ENCODE measurements around the gene THTPA. TPM values are rescaled to one million over a fixed set of nuclear protein-coding genes. Genes with fewer than 3 reads are reported as not detected.

The THTPA gene
- total and polyA plus RNA-seq, 2 of the 13 experiments (the other 11 are each of a cell fraction or from before 2014, with no cell fraction given) = 7.4 to 8.7 TPM

DNA sequence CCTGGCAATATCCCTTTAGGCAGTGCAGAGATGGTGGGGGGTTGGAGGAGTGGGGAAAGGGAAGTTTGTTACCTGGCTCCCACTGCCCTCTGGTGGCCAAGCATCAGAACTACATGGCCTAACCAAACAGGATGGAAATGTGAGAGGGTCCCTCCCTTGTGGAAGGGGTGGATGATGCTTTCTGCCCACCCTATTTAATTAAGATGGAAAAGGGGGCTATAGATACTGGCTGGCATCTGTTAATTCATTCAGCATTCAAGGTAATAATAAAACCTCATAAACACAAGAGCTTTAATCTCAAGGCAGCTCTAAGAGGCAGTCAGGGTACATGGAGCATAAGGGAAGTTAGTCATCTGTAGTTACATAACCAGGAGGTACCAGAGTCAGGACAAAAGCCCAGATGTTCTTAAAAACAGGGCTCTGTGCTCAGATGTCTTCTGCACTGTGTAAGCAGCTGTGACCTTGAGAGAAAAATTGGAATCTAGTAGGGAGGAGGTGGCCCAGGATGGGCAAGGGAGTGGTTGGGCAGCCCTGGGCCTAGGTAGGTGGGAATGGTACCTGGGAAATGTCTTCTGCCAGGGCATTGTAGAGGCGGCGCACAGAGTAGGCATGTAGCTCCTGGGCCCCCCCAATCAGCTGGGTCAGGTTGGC, 6.9 kb downstream of the THTPA start (continued):
- TF ChIP-seq PRDM4 (CRISPR knock-in tag; IDR thresholded peaks at IDR 0.05; ENCODE audit: borderline replicate concordance) (no peak), CHCHD3 (CRISPR knock-in tag; IDR thresholded peaks at IDR 0.05) (0 out of 2 replicates have a peak, but pooled peaks have one; percentile 42), ZFP90 (CRISPR knock-in tag; IDR thresholded peaks at IDR 0.05; ENCODE audit: borderline replicate concordance) (no peak), ZNF580 (CRISPR knock-in tag; IDR thresholded peaks at IDR 0.05; ENCODE audit: borderline replicate concordance, low read depth) (0 out of 2 replicates have a peak, but pooled peaks have one; percentile 64), POGK (CRISPR knock-in tag; conservative IDR thresholded peaks at IDR 0.05) (0 out of 2 replicates have a peak, but pooled peaks have one; percentile 15), ZNF350 (CRISPR knock-in tag; IDR thresholded peaks at IDR 0.05; ENCODE audit: borderline replicate concordance, low read depth) (peak; percentile 70), SP2 (CRISPR knock-in tag; IDR thresholded peaks at IDR 0.05) (no peak), SNRNP70 (IDR thresholded peaks at IDR 0.05; ENCODE audit: low read depth, low read length) (no peak), AFF4 (CRISPR knock-in tag; IDR thresholded peaks at IDR 0.05) (no peak), THAP11 (CRISPR knock-in tag; IDR thresholded peaks at IDR 0.05) (peak; percentile 69), ZNF230 (CRISPR knock-in tag; IDR thresholded peaks at IDR 0.05) (peak; percentile 82; the same call in 1 of the 2 replicates), SMC3 (IDR thresholded peaks at IDR 0.05; ENCODE audit: low read length) (peak; percentile 97), NR2C2 (CRISPR knock-in tag; IDR thresholded peaks at IDR 0.05; ENCODE audit: borderline replicate concordance) (no peak)
- TF ChIP-seq, protein P1, sequence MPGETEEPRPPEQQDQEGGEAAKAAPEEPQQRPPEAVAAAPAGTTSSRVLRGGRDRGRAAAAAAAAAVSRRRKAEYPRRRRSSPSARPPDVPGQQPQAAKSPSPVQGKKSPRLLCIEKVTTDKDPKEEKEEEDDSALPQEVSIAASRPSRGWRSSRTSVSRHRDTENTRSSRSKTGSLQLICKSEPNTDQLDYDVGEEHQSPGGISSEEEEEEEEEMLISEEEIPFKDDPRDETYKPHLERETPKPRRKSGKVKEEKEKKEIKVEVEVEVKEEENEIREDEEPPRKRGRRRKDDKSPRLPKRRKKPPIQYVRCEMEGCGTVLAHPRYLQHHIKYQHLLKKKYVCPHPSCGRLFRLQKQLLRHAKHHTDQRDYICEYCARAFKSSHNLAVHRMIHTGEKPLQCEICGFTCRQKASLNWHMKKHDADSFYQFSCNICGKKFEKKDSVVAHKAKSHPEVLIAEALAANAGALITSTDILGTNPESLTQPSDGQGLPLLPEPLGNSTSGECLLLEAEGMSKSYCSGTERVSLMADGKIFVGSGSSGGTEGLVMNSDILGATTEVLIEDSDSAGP (CRISPR knock-in tag; IDR thresholded peaks at IDR 0.05; ENCODE audit: borderline replicate concordance) = peak; percentile 25; the same call in 1 of the 2 replicates
- TF ChIP-seq, protein P2, sequence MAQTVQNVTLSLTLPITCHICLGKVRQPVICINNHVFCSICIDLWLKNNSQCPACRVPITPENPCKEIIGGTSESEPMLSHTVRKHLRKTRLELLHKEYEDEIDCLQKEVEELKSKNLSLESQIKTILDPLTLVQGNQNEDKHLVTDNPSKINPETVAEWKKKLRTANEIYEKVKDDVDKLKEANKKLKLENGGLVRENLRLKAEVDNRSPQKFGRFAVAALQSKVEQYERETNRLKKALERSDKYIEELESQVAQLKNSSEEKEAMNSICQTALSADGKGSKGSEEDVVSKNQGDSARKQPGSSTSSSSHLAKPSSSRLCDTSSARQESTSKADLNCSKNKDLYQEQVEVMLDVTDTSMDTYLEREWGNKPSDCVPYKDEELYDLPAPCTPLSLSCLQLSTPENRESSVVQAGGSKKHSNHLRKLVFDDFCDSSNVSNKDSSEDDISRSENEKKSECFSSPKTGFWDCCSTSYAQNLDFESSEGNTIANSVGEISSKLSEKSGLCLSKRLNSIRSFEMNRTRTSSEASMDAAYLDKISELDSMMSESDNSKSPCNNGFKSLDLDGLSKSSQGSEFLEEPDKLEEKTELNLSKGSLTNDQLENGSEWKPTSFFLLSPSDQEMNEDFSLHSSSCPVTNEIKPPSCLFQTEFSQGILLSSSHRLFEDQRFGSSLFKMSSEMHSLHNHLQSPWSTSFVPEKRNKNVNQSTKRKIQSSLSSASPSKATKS (CRISPR knock-in tag; IDR thresholded peaks at IDR 0.05) = no peak

All from HepG2 (cell line).